SK-N-SH (cell line): ENCODE measurements around the gene TADA2B.

Source experiments
- EP300 ChIP-seq, 2 experiments: IDR thresholded peaks; 2 replicates each; pipeline versions ENCODE4 v1.4.0 to v1.6.1; 2012; ENCODE audit warnings: borderline replicate concordance in 1 of 2, low read depth in 1 of 2, low read length in 1 of 2
- RFX5 ChIP-seq: IDR thresholded peaks from 2 replicates; pipeline ENCODE4 v1.6.1; 2012; ENCODE audit warnings: mild to moderate bottlenecking, improper control_type of control experiment, low read length
- TAF1 ChIP-seq: IDR thresholded peaks from 2 replicates; pipeline ENCODE4 v1.6.1; 2012; ENCODE audit warnings: low read depth, mild to moderate bottlenecking, low read length, moderate library complexity, borderline replicate concordance
- TF ChIP-seq, protein P1 (sequence below): fragments of 200-600 bp; sonication (generic); IDR thresholded peaks from 2 replicates; pipeline ENCODE4 v1.6.1; 2017; ENCODE audit warnings: antibody characterized with exemption, mild to moderate bottlenecking, moderate library complexity

DNA sequence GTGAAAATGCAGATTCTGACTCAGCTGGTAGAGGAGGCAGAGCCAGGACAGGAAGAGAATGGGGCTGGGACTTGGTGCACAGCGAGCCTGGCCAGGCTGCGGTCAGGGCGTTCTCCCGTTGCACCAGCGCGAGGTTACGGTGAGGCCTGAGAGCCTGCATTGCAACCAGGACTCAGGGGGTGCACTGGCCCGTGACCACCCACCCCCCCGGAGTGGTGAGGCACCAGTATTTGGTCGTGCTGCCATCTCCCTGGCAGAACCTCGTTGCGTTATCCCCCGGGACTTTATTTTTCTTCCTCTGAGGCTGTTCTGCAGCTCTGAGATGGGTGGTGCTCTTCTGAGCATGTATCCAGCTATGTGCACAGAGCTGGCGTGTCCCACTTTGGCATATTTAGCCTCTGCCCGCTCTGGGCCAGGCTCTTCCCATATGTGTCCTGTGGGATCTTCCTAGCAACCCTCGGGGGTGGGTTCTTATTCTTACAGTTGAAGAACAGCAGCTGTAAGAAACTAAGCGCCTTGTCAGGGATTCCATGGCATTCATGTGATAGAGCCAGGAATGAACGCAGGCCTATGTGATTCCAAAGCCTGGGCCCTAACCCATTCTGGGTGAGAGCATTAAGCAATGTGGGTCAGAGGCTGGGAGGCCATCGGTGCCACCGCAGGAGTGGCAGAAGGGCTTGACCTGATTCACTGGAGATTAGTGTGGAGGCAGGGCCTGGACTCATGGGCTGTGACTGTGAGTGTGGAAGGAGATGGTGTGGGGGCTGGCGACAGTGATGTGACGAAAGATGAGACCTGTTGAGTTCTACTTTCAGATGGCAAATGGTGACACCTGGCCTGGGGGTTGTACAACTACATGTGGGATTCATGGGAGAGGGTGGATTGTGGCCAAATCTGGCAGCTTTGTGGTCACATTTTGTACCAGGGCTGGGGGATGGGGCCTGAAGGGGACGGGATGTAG lies 3.1 kb downstream of the TADA2B start:
- TF ChIP-seq EP300 (IDR thresholded peaks at IDR 0.05; ENCODE audit: borderline replicate concordance in 1 of 2, low read depth in 1 of 2, low read length in 1 of 2) (no peak), TAF1 (no peak), RFX5 (no peak)
- TF ChIP-seq, protein P1, sequence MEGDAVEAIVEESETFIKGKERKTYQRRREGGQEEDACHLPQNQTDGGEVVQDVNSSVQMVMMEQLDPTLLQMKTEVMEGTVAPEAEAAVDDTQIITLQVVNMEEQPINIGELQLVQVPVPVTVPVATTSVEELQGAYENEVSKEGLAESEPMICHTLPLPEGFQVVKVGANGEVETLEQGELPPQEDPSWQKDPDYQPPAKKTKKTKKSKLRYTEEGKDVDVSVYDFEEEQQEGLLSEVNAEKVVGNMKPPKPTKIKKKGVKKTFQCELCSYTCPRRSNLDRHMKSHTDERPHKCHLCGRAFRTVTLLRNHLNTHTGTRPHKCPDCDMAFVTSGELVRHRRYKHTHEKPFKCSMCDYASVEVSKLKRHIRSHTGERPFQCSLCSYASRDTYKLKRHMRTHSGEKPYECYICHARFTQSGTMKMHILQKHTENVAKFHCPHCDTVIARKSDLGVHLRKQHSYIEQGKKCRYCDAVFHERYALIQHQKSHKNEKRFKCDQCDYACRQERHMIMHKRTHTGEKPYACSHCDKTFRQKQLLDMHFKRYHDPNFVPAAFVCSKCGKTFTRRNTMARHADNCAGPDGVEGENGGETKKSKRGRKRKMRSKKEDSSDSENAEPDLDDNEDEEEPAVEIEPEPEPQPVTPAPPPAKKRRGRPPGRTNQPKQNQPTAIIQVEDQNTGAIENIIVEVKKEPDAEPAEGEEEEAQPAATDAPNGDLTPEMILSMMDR = no peak
